HepG2 (cell line): ENCODE data around the gene FAM168A. TPM values are rescaled to one million over a fixed set of nuclear protein-coding genes. Genes with fewer than 3 reads are reported as not detected.

Experiments
- AHR ChIP-seq: IDR thresholded peaks from 2 replicates; pipeline ENCODE4 v1.6.1; 2018; ENCODE audit warnings: missing genetic modification reagents, missing compliant biosample characterization
- BRCA1 ChIP-seq: sonication (generic); formaldehyde crosslinking; IDR thresholded peaks from 2 replicates; pipeline ENCODE4 v1.4.0; 2020; ENCODE audit warnings: missing genetic modification reagents
- HDAC2 ChIP-seq: sonication (generic); formaldehyde crosslinking; IDR thresholded peaks from 2 replicates; pipeline ENCODE4 v1.4.0; 2020; ENCODE audit warnings: missing genetic modification reagents
- KAT7 ChIP-seq: IDR thresholded peaks from 2 replicates; pipeline ENCODE4 v1.6.1; 2018; ENCODE audit warnings: borderline replicate concordance, missing compliant biosample characterization
- KDM5A ChIP-seq: fragments of 200-600 bp; sonication (generic); IDR thresholded peaks from 2 replicates; pipeline ENCODE4 v1.7.0; 2018; ENCODE audit warnings: antibody characterized with exemption, mild to moderate bottlenecking, low read length, borderline replicate concordance
- PHF20 ChIP-seq: sonication (generic); formaldehyde crosslinking; IDR thresholded peaks from 2 replicates; pipeline ENCODE4 v1.5.0; 2020; ENCODE audit warnings: mild to moderate bottlenecking, missing genetic modification reagents
- STAG1 ChIP-seq: sonication (generic); formaldehyde crosslinking; IDR thresholded peaks from 2 replicates; pipeline ENCODE4 v1.4.0; 2020; ENCODE audit warnings: missing genetic modification reagents
- ZBTB38 ChIP-seq: sonication (generic); formaldehyde crosslinking; IDR thresholded peaks from 2 replicates; pipeline ENCODE4 v1.5.1; 2020; ENCODE audit warnings: mild to moderate bottlenecking, missing genetic modification reagents
- ZNF34 ChIP-seq: sonication (generic); formaldehyde crosslinking; IDR thresholded peaks from 2 replicates; pipeline ENCODE4 v1.4.0; 2020; ENCODE audit warnings: mild to moderate bottlenecking, missing genetic modification reagents, borderline replicate concordance
- ZNF713 ChIP-seq: sonication (generic); formaldehyde crosslinking; IDR thresholded peaks from 2 replicates; pipeline ENCODE4 v1.4.0; 2020; ENCODE audit warnings: mild to moderate bottlenecking, missing genetic modification reagents
- polyA plus RNA-seq, 8 experiments: library from polyadenylated mRNA; depleted of rRNA in 3 of 8; stranded (reverse) in 7 of 8; unstranded in 1 of 8; fragments of >200 nt; fragmentation: Illumina TruSeq in 4 of 8; extraction: Trizol in 4 of 8; gene quantifications; 2 replicates each; pipeline versions ENCODE4 v1.2.1 to v1.2.3, GENCODE V29; 2011 to 2016; ENCODE audit warnings: low read depth in 4 of 8, missing spikeins in 1 of 8, mixed read lengths in 1 of 8; ENCODE audit not compliant: insufficient read depth in 1 of 8
- total RNA-seq, 5 experiments: library from RNA; depleted of rRNA; stranded (reverse); fragments of >200 nt; fragmentation: Illumina TruSeq; extraction: Trizol; gene quantifications; 2 replicates each; pipeline ENCODE4 v1.2.3, GENCODE V29; 2016; ENCODE audit warnings: low read depth in 1 of 5
- TF ChIP-seq, protein P1 (sequence below): IDR thresholded peaks from 2 replicates; pipeline ENCODE4 v1.6.1; 2016
- TF ChIP-seq, protein P2 (sequence below): sonication (generic); formaldehyde crosslinking; IDR thresholded peaks from 2 replicates; pipeline ENCODE4 v1.4.0; 2020; ENCODE audit warnings: missing genetic modification reagents
- TF ChIP-seq, protein P3 (sequence below): IDR thresholded peaks from 2 replicates; pipeline ENCODE4 v1.6.1; 2018; ENCODE audit warnings: missing genetic modification reagents, mild to moderate bottlenecking, missing compliant biosample characterization
- TF ChIP-seq, protein P4 (sequence below): sonication (generic); formaldehyde crosslinking; IDR thresholded peaks from 2 replicates; pipeline ENCODE4 v1.4.0; 2020; ENCODE audit warnings: missing genetic modification reagents
- TF ChIP-seq, protein P5 (sequence below): IDR thresholded peaks from 2 replicates; pipeline ENCODE4 v1.6.1; 2016; ENCODE audit warnings: low read depth
- TF ChIP-seq, protein P6 (sequence below): sonication (generic); formaldehyde crosslinking; IDR thresholded peaks from 2 replicates; pipeline ENCODE4 v1.5.0; 2020; ENCODE audit warnings: mild to moderate bottlenecking, missing genetic modification reagents
- TF ChIP-seq, protein P7 (sequence below): sonication (generic); formaldehyde crosslinking; IDR thresholded peaks from 2 replicates; pipeline ENCODE4 v1.4.0; 2020; ENCODE audit warnings: missing genetic modification reagents

Gene FAM168A
- total and polyA plus RNA-seq, 2 of the 13 experiments (the other 11 are each of a cell fraction or from before 2014, with no cell fraction given): 13.9 to 15.8 TPM

DNA sequence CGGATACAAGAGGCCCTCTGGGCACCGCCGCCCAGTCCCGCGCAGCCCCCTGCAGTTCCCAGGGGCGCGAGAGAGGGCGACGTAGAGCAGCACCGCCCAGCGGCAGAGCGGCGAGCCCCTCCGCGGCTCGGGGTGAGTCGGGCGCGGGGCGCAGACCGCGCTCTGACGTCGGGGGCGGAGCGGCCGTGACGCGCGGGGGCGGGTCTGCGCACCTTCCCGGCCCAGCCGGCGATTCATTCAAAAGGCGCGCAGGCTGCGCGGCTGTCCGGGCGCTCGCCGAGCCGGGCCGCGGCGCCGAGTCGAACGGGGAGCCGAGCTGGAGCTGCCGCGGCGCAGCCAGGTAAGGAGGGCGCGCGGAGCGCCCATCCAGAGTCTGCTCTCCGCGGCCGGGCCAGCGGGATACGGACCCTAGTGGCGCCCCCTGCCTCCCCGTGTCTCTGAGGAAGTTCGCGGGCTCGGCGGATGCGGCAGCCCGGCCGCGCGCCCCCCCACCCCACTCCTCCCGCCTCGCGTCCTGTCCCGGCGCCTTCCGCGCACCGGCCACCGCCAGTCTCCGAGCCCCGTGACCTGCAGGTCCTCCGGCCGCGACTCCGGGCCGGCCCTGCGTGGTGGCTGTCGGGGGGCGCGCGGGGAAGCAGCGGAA is 221.6 kb downstream of the FAM168A start, which contains the start of gene RELT (continued):
- peak; percentile 71; the same call in 1 of the 2 replicates for TF ChIP-seq ZNF34 (CRISPR knock-in tag)
- no peak for TF ChIP-seq AHR (CRISPR knock-in tag)
- peak; percentile 47; the same call in 1 of the 2 replicates for TF ChIP-seq HDAC2
- TF ChIP-seq, protein P1, sequence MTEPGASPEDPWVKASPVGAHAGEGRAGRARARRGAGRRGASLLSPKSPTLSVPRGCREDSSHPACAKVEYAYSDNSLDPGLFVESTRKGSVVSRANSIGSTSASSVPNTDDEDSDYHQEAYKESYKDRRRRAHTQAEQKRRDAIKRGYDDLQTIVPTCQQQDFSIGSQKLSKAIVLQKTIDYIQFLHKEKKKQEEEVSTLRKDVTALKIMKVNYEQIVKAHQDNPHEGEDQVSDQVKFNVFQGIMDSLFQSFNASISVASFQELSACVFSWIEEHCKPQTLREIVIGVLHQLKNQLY (CRISPR knock-in tag): no peak
- TF ChIP-seq, protein P2, sequence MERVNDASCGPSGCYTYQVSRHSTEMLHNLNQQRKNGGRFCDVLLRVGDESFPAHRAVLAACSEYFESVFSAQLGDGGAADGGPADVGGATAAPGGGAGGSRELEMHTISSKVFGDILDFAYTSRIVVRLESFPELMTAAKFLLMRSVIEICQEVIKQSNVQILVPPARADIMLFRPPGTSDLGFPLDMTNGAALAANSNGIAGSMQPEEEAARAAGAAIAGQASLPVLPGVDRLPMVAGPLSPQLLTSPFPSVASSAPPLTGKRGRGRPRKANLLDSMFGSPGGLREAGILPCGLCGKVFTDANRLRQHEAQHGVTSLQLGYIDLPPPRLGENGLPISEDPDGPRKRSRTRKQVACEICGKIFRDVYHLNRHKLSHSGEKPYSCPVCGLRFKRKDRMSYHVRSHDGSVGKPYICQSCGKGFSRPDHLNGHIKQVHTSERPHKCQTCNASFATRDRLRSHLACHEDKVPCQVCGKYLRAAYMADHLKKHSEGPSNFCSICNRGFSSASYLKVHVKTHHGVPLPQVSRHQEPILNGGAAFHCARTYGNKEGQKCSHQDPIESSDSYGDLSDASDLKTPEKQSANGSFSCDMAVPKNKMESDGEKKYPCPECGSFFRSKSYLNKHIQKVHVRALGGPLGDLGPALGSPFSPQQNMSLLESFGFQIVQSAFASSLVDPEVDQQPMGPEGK: peak; percentile 77; the same call in 1 of the 2 replicates
- 0 out of 2 replicates have a peak, but pooled peaks have one; percentile 4 for TF ChIP-seq PHF20 (CRISPR knock-in tag)
- TF ChIP-seq KAT7: 0 out of 2 replicates have a peak, but pooled peaks have one; percentile 22
- TF ChIP-seq, protein P3, sequence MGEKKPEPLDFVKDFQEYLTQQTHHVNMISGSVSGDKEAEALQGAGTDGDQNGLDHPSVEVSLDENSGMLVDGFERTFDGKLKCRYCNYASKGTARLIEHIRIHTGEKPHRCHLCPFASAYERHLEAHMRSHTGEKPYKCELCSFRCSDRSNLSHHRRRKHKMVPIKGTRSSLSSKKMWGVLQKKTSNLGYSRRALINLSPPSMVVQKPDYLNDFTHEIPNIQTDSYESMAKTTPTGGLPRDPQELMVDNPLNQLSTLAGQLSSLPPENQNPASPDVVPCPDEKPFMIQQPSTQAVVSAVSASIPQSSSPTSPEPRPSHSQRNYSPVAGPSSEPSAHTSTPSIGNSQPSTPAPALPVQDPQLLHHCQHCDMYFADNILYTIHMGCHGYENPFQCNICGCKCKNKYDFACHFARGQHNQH (CRISPR knock-in tag): peak; percentile 41; the same call in 1 of the 2 replicates
- TF ChIP-seq, protein P4, sequence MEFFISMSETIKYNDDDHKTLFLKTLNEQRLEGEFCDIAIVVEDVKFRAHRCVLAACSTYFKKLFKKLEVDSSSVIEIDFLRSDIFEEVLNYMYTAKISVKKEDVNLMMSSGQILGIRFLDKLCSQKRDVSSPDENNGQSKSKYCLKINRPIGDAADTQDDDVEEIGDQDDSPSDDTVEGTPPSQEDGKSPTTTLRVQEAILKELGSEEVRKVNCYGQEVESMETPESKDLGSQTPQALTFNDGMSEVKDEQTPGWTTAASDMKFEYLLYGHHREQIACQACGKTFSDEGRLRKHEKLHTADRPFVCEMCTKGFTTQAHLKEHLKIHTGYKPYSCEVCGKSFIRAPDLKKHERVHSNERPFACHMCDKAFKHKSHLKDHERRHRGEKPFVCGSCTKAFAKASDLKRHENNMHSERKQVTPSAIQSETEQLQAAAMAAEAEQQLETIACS (CRISPR knock-in tag): peak; percentile 39; the same call in 1 of the 2 replicates
- peak; percentile 48 for TF ChIP-seq STAG1 (CRISPR knock-in tag)
- TF ChIP-seq ZNF713 (CRISPR knock-in tag): no peak
- no peak for TF ChIP-seq BRCA1 (CRISPR knock-in tag)
- TF ChIP-seq, protein P5, sequence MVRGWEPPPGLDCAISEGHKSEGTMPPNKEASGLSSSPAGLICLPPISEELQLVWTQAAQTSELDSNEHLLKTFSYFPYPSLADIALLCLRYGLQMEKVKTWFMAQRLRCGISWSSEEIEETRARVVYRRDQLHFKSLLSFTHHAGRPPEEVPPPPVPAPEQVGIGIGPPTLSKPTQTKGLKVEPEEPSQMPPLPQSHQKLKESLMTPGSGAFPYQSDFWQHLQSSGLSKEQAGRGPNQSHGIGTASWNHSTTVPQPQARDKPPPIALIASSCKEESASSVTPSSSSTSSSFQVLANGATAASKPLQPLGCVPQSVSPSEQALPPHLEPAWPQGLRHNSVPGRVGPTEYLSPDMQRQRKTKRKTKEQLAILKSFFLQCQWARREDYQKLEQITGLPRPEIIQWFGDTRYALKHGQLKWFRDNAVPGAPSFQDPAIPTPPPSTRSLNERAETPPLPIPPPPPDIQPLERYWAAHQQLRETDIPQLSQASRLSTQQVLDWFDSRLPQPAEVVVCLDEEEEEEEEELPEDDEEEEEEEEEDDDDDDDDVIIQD (CRISPR knock-in tag): peak; percentile 34; the same call in 1 of the 2 replicates
- 0 out of 2 replicates have a peak, but pooled peaks have one; percentile 7 for TF ChIP-seq ZBTB38 (CRISPR knock-in tag)
- TF ChIP-seq KDM5A: peak; percentile 31; the same call in 1 of the 2 replicates
- TF ChIP-seq, protein P6, sequence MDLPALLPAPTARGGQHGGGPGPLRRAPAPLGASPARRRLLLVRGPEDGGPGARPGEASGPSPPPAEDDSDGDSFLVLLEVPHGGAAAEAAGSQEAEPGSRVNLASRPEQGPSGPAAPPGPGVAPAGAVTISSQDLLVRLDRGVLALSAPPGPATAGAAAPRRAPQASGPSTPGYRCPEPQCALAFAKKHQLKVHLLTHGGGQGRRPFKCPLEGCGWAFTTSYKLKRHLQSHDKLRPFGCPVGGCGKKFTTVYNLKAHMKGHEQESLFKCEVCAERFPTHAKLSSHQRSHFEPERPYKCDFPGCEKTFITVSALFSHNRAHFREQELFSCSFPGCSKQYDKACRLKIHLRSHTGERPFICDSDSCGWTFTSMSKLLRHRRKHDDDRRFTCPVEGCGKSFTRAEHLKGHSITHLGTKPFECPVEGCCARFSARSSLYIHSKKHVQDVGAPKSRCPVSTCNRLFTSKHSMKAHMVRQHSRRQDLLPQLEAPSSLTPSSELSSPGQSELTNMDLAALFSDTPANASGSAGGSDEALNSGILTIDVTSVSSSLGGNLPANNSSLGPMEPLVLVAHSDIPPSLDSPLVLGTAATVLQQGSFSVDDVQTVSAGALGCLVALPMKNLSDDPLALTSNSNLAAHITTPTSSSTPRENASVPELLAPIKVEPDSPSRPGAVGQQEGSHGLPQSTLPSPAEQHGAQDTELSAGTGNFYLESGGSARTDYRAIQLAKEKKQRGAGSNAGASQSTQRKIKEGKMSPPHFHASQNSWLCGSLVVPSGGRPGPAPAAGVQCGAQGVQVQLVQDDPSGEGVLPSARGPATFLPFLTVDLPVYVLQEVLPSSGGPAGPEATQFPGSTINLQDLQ (CRISPR knock-in tag): peak; percentile 28; the same call in 1 of the 2 replicates
- TF ChIP-seq, protein P7, sequence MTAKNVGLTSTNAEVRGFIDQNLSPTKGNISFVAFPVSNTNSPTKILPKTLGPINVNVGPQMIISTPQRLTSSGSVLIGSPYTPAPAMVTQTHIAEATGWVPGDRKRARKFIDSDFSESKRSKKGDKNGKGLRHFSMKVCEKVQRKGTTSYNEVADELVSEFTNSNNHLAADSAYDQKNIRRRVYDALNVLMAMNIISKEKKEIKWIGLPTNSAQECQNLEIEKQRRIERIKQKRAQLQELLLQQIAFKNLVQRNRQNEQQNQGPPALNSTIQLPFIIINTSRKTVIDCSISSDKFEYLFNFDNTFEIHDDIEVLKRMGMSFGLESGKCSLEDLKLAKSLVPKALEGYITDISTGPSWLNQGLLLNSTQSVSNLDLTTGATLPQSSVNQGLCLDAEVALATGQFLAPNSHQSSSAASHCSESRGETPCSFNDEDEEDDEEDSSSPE: peak; percentile 85; the same call in 1 of the 2 replicates
